Mammary epithelial cell (primary cell): ENCODE data around the gene TMOD1.

Source experiments
- EZH2 ChIP-seq: IDR thresholded peaks from 2 replicates; pipeline ENCODE4 v1.6.1; 2012; ENCODE audit warnings: low read length, inconsistent platforms, borderline replicate concordance
- TF ChIP-seq, protein P1 (sequence below), 2 donors: IDR thresholded peaks in 1 of 2; conservative IDR thresholded peaks in 1 of 2; 2 replicates each; pipeline ENCODE4 v1.5.1; 2011 to 2012; ENCODE audit warnings: inconsistent platforms in 2 of 2, low read length in 2 of 2, mild to moderate bottlenecking in 2 of 2, control low read depth in 1 of 2, low read depth in 1 of 2; ENCODE audit not compliant: insufficient read depth in 1 of 2; ENCODE audit errors: extremely low read depth in 1 of 2

DNA sequence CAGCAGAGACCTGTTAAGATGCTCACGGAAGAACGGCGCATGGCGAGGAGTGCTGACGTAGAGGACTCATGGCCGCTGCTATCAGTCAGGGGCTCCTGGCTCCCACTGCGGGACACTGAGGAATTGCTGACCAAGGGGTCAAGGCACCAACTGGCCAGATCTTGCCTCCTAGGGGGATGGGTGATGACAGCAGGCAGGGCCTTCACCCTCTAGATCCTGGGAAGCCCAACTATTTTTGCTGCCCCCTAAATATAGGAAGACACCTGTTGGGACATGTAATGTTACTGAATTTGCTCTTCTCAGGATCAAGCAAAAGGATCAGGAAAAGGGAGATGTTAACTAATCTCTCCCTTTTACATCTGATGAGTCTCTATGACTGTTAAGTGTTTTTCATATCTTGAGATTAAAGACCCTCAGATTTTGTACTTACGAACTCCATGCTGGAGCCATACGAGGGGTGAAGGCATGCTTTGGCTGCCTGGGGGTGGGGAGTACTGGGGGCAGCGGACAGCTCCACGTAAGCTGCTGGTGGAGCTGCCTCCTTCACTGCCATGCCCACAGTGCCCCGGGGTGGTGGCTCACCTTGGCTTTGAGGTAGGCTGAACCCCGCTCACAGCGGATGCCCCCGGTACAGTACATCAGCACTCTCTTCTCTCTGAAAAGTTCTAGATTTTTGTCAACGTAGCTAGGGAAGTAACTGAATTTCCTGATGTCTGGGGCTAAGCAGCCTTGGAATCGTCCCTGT is 103.6 kb downstream of the TMOD1 start:
- TF ChIP-seq, protein P1, sequence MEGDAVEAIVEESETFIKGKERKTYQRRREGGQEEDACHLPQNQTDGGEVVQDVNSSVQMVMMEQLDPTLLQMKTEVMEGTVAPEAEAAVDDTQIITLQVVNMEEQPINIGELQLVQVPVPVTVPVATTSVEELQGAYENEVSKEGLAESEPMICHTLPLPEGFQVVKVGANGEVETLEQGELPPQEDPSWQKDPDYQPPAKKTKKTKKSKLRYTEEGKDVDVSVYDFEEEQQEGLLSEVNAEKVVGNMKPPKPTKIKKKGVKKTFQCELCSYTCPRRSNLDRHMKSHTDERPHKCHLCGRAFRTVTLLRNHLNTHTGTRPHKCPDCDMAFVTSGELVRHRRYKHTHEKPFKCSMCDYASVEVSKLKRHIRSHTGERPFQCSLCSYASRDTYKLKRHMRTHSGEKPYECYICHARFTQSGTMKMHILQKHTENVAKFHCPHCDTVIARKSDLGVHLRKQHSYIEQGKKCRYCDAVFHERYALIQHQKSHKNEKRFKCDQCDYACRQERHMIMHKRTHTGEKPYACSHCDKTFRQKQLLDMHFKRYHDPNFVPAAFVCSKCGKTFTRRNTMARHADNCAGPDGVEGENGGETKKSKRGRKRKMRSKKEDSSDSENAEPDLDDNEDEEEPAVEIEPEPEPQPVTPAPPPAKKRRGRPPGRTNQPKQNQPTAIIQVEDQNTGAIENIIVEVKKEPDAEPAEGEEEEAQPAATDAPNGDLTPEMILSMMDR (conservative IDR thresholded peaks at IDR 0.05 in 1 of 2, IDR thresholded peaks at IDR 0.05 in 1 of 2; ENCODE audit: extremely low read depth in 1 of 2, insufficient read depth in 1 of 2, low read depth in 1 of 2, low read length in 2 of 2) = no peak
- TF ChIP-seq EZH2 = no peak
